Measurements from ENCODE around the gene CSN3. TPM values are rescaled to one million over a fixed set of nuclear protein-coding genes. Genes with fewer than 3 reads are reported as not detected.

Gene CSN3
- total RNA-seq, 3 donors from 2014 or later (not counting 1 experiment from before 2014, with no cell fraction given): not detected

DNA sequence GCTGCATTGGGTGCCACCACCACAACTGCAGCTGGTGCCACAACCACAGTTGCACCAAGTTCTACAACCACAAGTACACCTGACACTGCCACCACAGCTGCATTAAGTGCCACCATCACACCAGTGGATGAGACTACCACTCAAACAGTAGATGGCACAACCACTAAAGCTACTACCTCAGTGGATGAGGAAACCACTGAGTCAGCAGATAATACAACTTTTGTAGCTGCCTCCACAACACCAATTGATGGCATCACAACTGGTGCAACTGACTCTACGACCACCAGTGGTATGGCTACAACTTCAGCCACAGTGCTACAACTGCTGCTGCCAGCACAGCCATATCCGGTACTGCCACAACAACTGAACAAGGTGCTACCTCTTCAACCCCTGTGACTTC is 57.2 kb downstream of the CSN3 start:
- H3K27ac ChIP-seq (ENCODE audit: low read length): no peak overlapping the region
- no peaks in the 10 kb centered on the region for H3K4me1 Mint-ChIP-seq
- ATAC-seq (no peak), DNase-seq (no peak)
- no peaks in the 10 kb centered on the region for H3K27me3 ChIP-seq (ENCODE audit: control insufficient read depth, insufficient read depth, low read length)
- intact Hi-C loops (cut with micrococcal nuclease): no loop called here
- H3K27me3 Mint-ChIP-seq (ENCODE audit: low read depth in 2 of 2): no peaks in the 10 kb centered on the region
- TF ChIP-seq CTCF (IDR thresholded peaks at IDR 0.05): no peak
- no peak overlapping the region for H3K4me3 Mint-ChIP-seq
- peaks cover 3 to 5% of the 10 kb centered on the region in 2 donors for H3K9me3 Mint-ChIP-seq
- no peaks in the 10 kb centered on the region for H3K36me3 Mint-ChIP-seq
- no peaks in the 10 kb centered on the region for H3K36me3 ChIP-seq (ENCODE audit: control insufficient read depth, insufficient read depth, low read length)
- 88% methylated on average over 2 of the region's 2 CpGs for WGBS (ENCODE audit: insufficient coverage)
- H3K4me1 ChIP-seq (ENCODE audit: control insufficient read depth, insufficient read depth, low read length): no peaks in the 10 kb centered on the region
- H3K9me3 ChIP-seq (ENCODE audit: control insufficient read depth, insufficient read depth, low read length): peaks cover 6% of the 10 kb centered on the region
- H3K4me3 ChIP-seq (ENCODE audit: low read length): no peak overlapping the region
- no peak overlapping the region for H3K27ac Mint-ChIP-seq

- DNase-seq (no peak), ATAC-seq (peak in 1 of 3 donors; percentile 52)
- WGBS (ENCODE audit: insufficient coverage): 78% methylated on average over 4 of the region's 4 CpGs
- Mint-ChIP-seq H3K27me3 (ENCODE audit: low read depth in 2 of 2) (no peaks in the 10 kb centered on the region), H3K27ac (no peak overlapping the region), H3K9me3 (peaks cover 3 to 5% of the 10 kb centered on the region in 2 donors), H3K4me3 (no peak overlapping the region), H3K4me1 (no peaks in the 10 kb centered on the region), H3K36me3 (no peaks in the 10 kb centered on the region)
- no peak overlapping the region for H3K27ac ChIP-seq (ENCODE audit: low read length)
- peaks cover 6% of the 10 kb centered on the region for H3K9me3 ChIP-seq (ENCODE audit: control insufficient read depth, insufficient read depth, low read length)
- no peaks in the 10 kb centered on the region for H3K4me1 ChIP-seq (ENCODE audit: control insufficient read depth, insufficient read depth, low read length)
- H3K36me3 ChIP-seq (ENCODE audit: control insufficient read depth, insufficient read depth, low read length): no peaks in the 10 kb centered on the region
- intact Hi-C loops (cut with micrococcal nuclease): no loop called here
- no peak for TF ChIP-seq CTCF (IDR thresholded peaks at IDR 0.05)
- H3K27me3 ChIP-seq (ENCODE audit: control insufficient read depth, insufficient read depth, low read length): no peaks in the 10 kb centered on the region
- no peak overlapping the region for H3K4me3 ChIP-seq (ENCODE audit: low read length)
These were observed 57.8 kb downstream of the CSN3 start for GRCh38 chr4:70300215-70300614.

Other genes with a start within 250 kb of the CSN3 start
- not detected for gene STATH, start 246.6 kb upstream of the CSN3 start, total RNA-seq
- gene HTN3, start 214.1 kb upstream of the CSN3 start, total RNA-seq: not detected
- not detected for gene HTN1, start 192.2 kb upstream of the CSN3 start, total RNA-seq
- gene PRR27, start 88.4 kb upstream of the CSN3 start, total RNA-seq: not detected
- not detected for gene ODAM, start 46.9 kb upstream of the CSN3 start, total RNA-seq
- not detected for gene FDCSP, start 16.5 kb upstream of the CSN3 start, total RNA-seq
- gene CABS1, start 92.4 kb downstream of the CSN3 start, total RNA-seq: not detected
- not detected for gene SMR3A, start 118.2 kb downstream of the CSN3 start, total RNA-seq
- gene SMR3B, start 140.5 kb downstream of the CSN3 start, total RNA-seq: not detected
- not detected for gene OPRPN, start 155.3 kb downstream of the CSN3 start, total RNA-seq
- gene MUC7, start 229.6 kb downstream of the CSN3 start, total RNA-seq: not detected